Measurements from ENCODE around the gene WDR62. TPM values are rescaled to one million over a fixed set of nuclear protein-coding genes. Genes with fewer than 3 reads are reported as not detected.

The WDR62 gene
- polyA plus RNA-seq, 3 donors, result 4.4 to 6.2 (median 5.0) TPM

DNA sequence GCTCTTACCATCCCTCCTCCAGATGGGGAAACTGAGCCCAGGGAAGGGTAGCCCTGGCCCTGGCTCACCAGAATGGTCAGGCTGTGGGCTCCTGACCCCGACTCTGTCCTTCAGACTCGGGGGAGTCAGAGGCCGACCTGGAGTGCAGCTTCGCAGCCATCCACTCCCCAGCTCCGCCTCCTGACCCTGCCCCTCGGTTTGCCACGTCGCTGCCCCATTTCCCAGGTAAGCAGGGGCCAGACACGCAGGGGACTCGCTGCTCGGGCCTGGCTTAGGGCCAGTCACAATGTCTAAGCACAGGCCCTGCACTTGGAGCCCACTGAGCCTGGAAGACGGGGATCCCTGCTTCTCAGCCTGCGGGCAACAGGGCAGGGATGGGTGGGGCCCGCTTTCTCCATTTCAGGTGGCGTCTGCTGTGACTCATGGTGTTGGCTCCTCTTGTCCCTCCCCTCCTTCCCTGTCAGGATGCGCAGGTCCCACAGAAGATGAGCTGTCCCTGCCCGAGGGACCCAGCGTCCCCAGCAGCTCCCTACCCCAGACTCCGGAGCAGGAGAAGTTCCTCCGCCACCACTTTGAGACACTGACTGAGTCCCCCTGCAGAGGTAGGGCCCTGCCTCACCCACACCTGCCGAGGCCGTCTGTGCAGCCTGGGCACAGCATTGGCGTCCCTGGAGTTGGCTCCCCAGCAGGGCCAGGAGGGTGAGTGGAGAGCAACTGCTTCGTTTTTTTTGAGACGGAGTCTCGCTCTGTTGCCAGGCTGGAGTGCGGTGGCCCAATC lies 47.0 kb downstream of the WDR62 start:
- DNase-seq (ENCODE audit: extremely low read depth in 1 of 11, low read depth in 9 of 11, low spot score in 4 of 11), result no peak

- no peak for DNase-seq (ENCODE audit: extremely low read depth in 1 of 11, low read depth in 9 of 11, low spot score in 4 of 11)
These were observed 48.4 kb downstream of the WDR62 start for GRCh38 chr19:36103040-36103626.

- DNase-seq (ENCODE audit: extremely low read depth in 1 of 11, low read depth in 9 of 11, low spot score in 4 of 11), result no peak
These were observed 49.3 kb downstream of the WDR62 start for GRCh38 chr19:36103842-36104552.

- no peak for DNase-seq (ENCODE audit: extremely low read depth in 1 of 11, low read depth in 9 of 11, low spot score in 4 of 11)
These were observed 51.7 kb downstream of the WDR62 start for GRCh38 chr19:36106441-36106840.

- no peak for DNase-seq (ENCODE audit: extremely low read depth in 1 of 11, low read depth in 9 of 11, low spot score in 4 of 11)
These were observed 52.3 kb downstream of the WDR62 start for GRCh38 chr19:36106991-36107390.

- DNase-seq (ENCODE audit: extremely low read depth in 1 of 11, low read depth in 9 of 11, low spot score in 4 of 11), result no peak
These were observed 54.0 kb downstream of the WDR62 start for GRCh38 chr19:36108684-36109083.

DNA sequence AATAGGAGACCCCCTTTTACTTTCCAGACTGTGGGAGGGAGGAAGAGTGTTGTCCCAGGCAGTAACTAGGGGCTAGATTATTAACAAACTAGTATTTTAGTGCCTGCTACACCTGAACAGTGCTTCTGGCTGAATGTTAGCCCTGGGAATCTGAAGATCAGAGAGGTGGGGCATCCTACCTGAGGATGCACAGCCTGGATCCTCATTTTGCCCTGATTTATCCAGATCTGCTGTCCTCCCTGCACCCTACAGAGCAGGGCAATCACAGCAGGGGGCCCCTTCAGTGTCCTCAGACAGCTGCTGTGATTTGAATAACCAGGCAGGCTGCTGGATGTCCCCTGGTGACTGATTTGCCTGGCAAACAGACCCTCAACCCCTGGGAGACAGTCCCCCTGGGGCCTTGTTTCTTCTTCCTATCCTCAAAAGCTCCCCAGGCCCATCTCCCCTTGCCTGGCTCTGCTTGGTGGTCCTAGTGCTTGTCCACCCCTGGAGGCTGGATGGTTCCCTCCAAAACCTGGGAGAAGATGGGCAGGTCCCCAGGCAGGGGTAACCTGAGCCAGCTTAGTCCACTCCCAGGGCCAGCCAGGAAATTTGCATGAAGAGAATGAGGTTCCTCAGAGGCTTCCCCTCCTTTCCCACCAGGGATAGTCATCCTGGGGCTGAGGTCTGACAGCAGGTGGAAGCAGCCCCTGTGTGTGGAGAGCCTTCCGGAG lies 55.9 kb downstream of the WDR62 start, which contains the start of gene OVOL3:
Gene OVOL3 (plus strand): TSS at position 657 of the 713 bp plus-strand sequence. CDS start 60 bp downstream, outside the sequence.
- DNase-seq (ENCODE audit: extremely low read depth in 1 of 11, low read depth in 9 of 11, low spot score in 4 of 11), result no peak

GRCh38 chr19:36111200-36111539 lies 56.5 kb downstream of the WDR62 start:
- no peak for DNase-seq (ENCODE audit: extremely low read depth in 1 of 11, low read depth in 9 of 11, low spot score in 4 of 11)

- DNase-seq (ENCODE audit: extremely low read depth in 1 of 11, low read depth in 9 of 11, low spot score in 4 of 11), result no peak
These were observed 58.0 kb downstream of the WDR62 start for GRCh38 chr19:36112678-36113077.

GRCh38 chr19:36113425-36113824 lies 58.7 kb downstream of the WDR62 start:
- DNase-seq (ENCODE audit: extremely low read depth in 1 of 11, low read depth in 9 of 11, low spot score in 4 of 11), result no peak

GRCh38 chr19:36113894-36114720 lies 59.4 kb downstream of the WDR62 start:
- peak in 1 of 11 donors; percentile 17 for DNase-seq (ENCODE audit: extremely low read depth in 1 of 11, low read depth in 9 of 11, low spot score in 4 of 11)

DNA sequence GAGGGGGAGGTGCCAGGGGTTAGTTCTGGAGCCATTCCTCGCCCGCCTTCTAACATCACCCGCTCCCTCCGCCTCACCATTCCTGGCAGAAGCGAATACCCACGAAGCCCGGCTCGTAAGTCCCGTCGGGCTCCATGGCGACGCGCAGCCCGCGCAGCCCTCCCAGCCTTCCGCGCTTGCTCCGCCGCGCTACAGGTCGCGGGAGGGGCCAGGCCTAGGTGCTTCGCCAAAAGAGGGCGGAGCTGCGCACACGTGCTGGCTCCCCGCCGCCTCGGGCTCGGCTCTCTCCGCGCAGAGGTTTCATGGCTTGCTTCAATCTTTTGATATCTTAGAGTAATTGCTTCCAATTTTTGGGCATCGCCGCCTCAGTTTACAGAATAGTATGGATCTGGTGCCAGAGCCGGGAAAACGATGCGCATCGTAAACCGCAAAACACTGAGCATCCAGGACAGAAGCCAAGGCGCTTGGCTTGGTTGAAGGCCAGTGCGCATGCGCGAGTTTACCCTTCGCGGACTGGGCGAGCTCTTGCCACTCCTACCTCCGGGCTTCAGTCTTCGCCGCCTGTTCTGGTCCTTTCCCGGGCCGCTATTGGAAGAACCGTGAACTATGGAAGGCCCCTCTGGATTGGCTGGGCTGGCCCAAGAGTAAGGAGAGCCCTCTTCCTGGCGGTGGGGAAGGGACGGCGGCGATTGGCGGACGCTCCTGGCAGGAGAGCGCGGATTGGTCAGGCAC lies 60.2 kb downstream of the WDR62 start, which contains the start of gene POLR2I:
Gene POLR2I (minus strand): TSS at position 155 of the 732 bp plus-strand sequence. CDS start 19 bp downstream, at position 136.
- DNase-seq (ENCODE audit: extremely low read depth in 1 of 11, low read depth in 9 of 11, low spot score in 4 of 11), result peak; percentile 98 to 100 (median 99)

- DNase-seq (ENCODE audit: extremely low read depth in 1 of 11, low read depth in 9 of 11, low spot score in 4 of 11), result no peak
These were observed 61.0 kb downstream of the WDR62 start, which contains the start of gene TBCB for GRCh38 chr19:36115453-36116343. TBCB (plus strand) TSS chr19:36115468; CDS start chr19:36115561, 93 bp downstream.

DNA sequence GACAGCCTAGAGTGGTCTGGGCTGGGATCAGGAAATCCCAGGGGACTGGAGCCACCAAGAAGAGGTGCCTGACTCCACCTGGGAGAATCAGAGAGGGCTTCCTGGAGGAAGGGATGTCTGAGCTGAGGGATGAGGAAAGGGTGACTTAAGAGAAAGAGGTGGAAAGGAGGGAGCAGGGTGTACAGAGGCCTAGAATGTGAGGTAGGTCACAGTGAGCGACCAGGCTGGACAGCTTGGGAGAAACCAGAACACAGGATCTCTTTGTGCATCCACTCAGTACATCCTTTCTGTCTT lies 61.6 kb downstream of the WDR62 start:
- DNase-seq (ENCODE audit: extremely low read depth in 1 of 11, low read depth in 9 of 11, low spot score in 4 of 11), result no peak

- no peak for DNase-seq (ENCODE audit: extremely low read depth in 1 of 11, low read depth in 9 of 11, low spot score in 4 of 11)
These were observed 65.6 kb downstream of the WDR62 start for GRCh38 chr19:36120092-36120983.

- DNase-seq (ENCODE audit: extremely low read depth in 1 of 11, low read depth in 9 of 11, low spot score in 4 of 11), result no peak
These were observed 66.3 kb downstream of the WDR62 start for GRCh38 chr19:36120984-36121358.

Data from renal cortex interstitium (tissue), 11 donors.